CD14-positive monocyte (primary cell): ENCODE measurements around the gene SLC36A2. TPM values are rescaled to one million over a fixed set of nuclear protein-coding genes. Genes with fewer than 3 reads are reported as not detected.

Experiments used
- DNase-seq, 3 donors: peaks; one replicate each; pipeline ENCODE4 v3.0.0-alpha.2; 2011 to 2022
- H2AFZ ChIP-seq: 2 replicates; pipeline ENCODE4 v1.6.0; 2012; ENCODE audit warnings: mild to moderate bottlenecking, low read depth, low read length, inconsistent platforms; ENCODE audit not compliant: insufficient read depth, poor library complexity, severe bottlenecking
- H3K27ac ChIP-seq, 2 donors: 1 replicate in 1 of 2; 2 replicates in 1 of 2; pipeline ENCODE4 v1.5.1; 2012 to 2013; ENCODE audit warnings: low read length in 2 of 2, control low read depth in 1 of 2, inconsistent platforms in 1 of 2, low read depth in 1 of 2, mild to moderate bottlenecking in 1 of 2
- H3K27me3 ChIP-seq, 2 donors: one replicate each; pipeline versions ENCODE4 v1.6.0 to v1.6.1; 2011 to 2013; ENCODE audit warnings: low read length in 2 of 2; ENCODE audit not compliant: control insufficient read depth in 2 of 2, insufficient read depth in 2 of 2
- H3K36me3 ChIP-seq, 2 donors: replicated peaks in 1 of 2; 1 replicate in 1 of 2; 2 replicates in 1 of 2; pipeline versions ENCODE4 v1.5.1 to v1.6.1; 2012 to 2013; ENCODE audit warnings: low read length in 2 of 2, control low read depth in 1 of 2, inconsistent platforms in 1 of 2, mild to moderate bottlenecking in 1 of 2; ENCODE audit not compliant: insufficient read depth in 2 of 2, control insufficient read depth in 1 of 2
- H3K4me1 ChIP-seq, 2 donors: 1 replicate in 1 of 2; 2 replicates in 1 of 2; pipeline versions ENCODE4 v1.5.1 to v1.6.1; 2012 to 2013; ENCODE audit warnings: low read length in 2 of 2, control low read depth in 1 of 2, inconsistent platforms in 1 of 2, mild to moderate bottlenecking in 1 of 2, moderate library complexity in 1 of 2; ENCODE audit not compliant: insufficient read depth in 2 of 2, control insufficient read depth in 1 of 2
- H3K4me2 ChIP-seq: replicated peaks from 2 replicates; pipeline ENCODE3; 2012; ENCODE audit warnings: low read length, moderate library complexity, mild to moderate bottlenecking; ENCODE audit not compliant: poor library complexity, severe bottlenecking; ENCODE audit errors: extremely low read depth
- H3K4me3 ChIP-seq, 3 experiments: fragments of 200-600 bp in 1 of 3; sonication (generic) in 1 of 3; replicated peaks in 1 of 3; 1 replicate in 2 of 3; 2 replicates in 1 of 3; pipeline ENCODE4 v1.5.1; 2011 to 2013; ENCODE audit warnings: low read length in 3 of 3, mild to moderate bottlenecking in 3 of 3, control low read depth in 2 of 3, low read depth in 2 of 3, inconsistent platforms in 1 of 3, moderate library complexity in 1 of 3
- H3K79me2 ChIP-seq: 2 replicates; pipeline ENCODE4 v1.6.0; 2012; ENCODE audit warnings: mild to moderate bottlenecking, control low read depth, inconsistent platforms, low read length, moderate library complexity; ENCODE audit not compliant: insufficient read depth
- H3K9ac ChIP-seq: 2 replicates; pipeline ENCODE4 v1.6.0; 2017; ENCODE audit warnings: low read length, mild to moderate bottlenecking; ENCODE audit not compliant: insufficient read depth, poor library complexity, severe bottlenecking
- H3K9me3 ChIP-seq, 2 donors: replicated peaks in 1 of 2; 1 replicate in 1 of 2; 2 replicates in 1 of 2; pipeline versions ENCODE4 v1.5.1 to v1.6.1; 2012 to 2013; ENCODE audit warnings: low read length in 2 of 2, control low read depth in 1 of 2; ENCODE audit not compliant: control insufficient read depth in 1 of 2, insufficient read depth in 1 of 2
- H4K20me1 ChIP-seq: 2 replicates; pipeline ENCODE4 v1.6.0; 2012; ENCODE audit warnings: mild to moderate bottlenecking, low read length, control low read depth, moderate library complexity; ENCODE audit not compliant: insufficient read depth
- H3K27ac Mint-ChIP-seq, 7 donors: one replicate each; pipeline ENCODE4 v1.8.0; 2020; ENCODE audit warnings: mild to moderate bottlenecking in 7 of 7, mixed read lengths in 7 of 7, moderate library complexity in 6 of 7, inconsistent platforms in 2 of 7
- H3K27me3 Mint-ChIP-seq, 3 donors: one replicate each; pipeline ENCODE4 v1.8.0; 2021 to 2022; ENCODE audit warnings: low read depth in 3 of 3, mild to moderate bottlenecking in 3 of 3, mixed read lengths in 3 of 3, moderate library complexity in 3 of 3, inconsistent platforms in 1 of 3
- H3K36me3 Mint-ChIP-seq, 2 donors: one replicate each; pipeline ENCODE4 v1.8.0; 2020; ENCODE audit warnings: mixed read lengths in 2 of 2, inconsistent platforms in 1 of 2, mild to moderate bottlenecking in 1 of 2
- H3K4me1 Mint-ChIP-seq: one replicate; pipeline ENCODE4 v1.8.0; 2020; ENCODE audit warnings: mild to moderate bottlenecking, mixed read lengths
- H3K4me3 Mint-ChIP-seq, 2 donors: one replicate each; pipeline ENCODE4 v1.8.0; 2020; ENCODE audit warnings: mild to moderate bottlenecking in 2 of 2, mixed read lengths in 2 of 2, moderate library complexity in 1 of 2
- H3K9me3 Mint-ChIP-seq, 7 donors: one replicate each; pipeline ENCODE4 v1.8.0; 2020 to 2022; ENCODE audit warnings: mixed read lengths in 7 of 7, mild to moderate bottlenecking in 6 of 7, moderate library complexity in 6 of 7, inconsistent platforms in 2 of 7
- CTCF ChIP-seq: fragments of 200-600 bp; IDR thresholded peaks from one replicate; pipeline ENCODE4 v1.8.0; 2022; ENCODE audit warnings: antibody characterized with exemption, mild to moderate bottlenecking
- WGBS: methylation state at CpG from one replicate; pipeline ENCODE4 v1.1.5; 2013; ENCODE audit warnings: missing lambda C conversion rate; ENCODE audit not compliant: insufficient coverage; 5-methylcytosine and 5-hydroxymethylcytosine counted together
- intact Hi-C, 2 donors: fragments of 100-400 bp; cut with micrococcal nuclease; formaldehyde crosslinking; loops; one replicate each; pipeline versions ENCODE4 v1.15.0 to v1.15.1; 2023
- polyA plus RNA-seq, 3 donors: library from polyadenylated mRNA; depleted of rRNA in 1 of 3; unstranded in 2 of 3; stranded (reverse) in 1 of 3; fragments of 300-500 nt in 2 of 3; fragments of >200 nt in 1 of 3; fragmentation: Illumina TruSeq in 2 of 3; gene quantifications; 1 replicate in 2 of 3; 2 replicates in 1 of 3; pipeline ENCODE4 v1.2.3, GENCODE V29; 2012 to 2021

SLC36A2 gene
- polyA plus RNA-seq, 3 donors = not detected

DNA sequence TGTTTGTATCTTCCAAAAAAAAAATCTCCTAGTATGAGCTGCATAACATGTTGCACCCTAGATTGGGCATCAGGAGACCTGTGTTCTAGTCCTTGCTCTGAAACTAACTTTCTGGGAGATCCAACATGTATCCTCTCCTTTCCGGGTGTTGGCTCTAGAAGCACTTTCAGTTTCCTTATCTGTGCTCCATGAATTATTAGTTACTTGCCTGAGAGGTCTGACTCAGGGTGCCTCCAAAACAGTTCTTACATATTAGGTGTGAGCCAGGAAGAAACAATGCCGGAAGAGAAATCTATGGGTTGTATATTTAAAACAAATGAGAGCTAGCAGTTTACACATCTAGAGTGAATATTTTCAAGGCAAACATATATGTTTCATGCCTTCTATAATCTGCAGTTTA is 36.7 kb upstream of the SLC36A2 start:
- Histone ChIP-seq H3K4me3 (no peak overlapping the region), H3K4me2 (no peak overlapping the region), H3K9me3 (no peaks in the 10 kb centered on the region), H3K36me3 (no peaks in the 10 kb centered on the region), H3K4me1 (no peaks in the 10 kb centered on the region), H4K20me1 (no peaks in the 10 kb centered on the region), H2AFZ (no peak overlapping the region), H3K9ac (no peak overlapping the region), H3K27me3 (peaks cover 0 to 8% of the 10 kb centered on the region in 2 donors), H3K27ac (no peak overlapping the region), H3K79me2 (no peaks in the 10 kb centered on the region)
- Mint-ChIP-seq H3K4me3 (no peak overlapping the region), H3K9me3 (peaks cover 0 to 17% (median 1%) of the 10 kb centered on the region in 7 donors), H3K27ac (no peak overlapping the region), H3K4me1 (no peaks in the 10 kb centered on the region), H3K27me3 (peaks cover 3 to 18% (median 12%) of the 10 kb centered on the region in 3 donors), H3K36me3 (no peaks in the 10 kb centered on the region)
- WGBS = 80% methylated on average over 1 of the region's 2 CpGs
- DNase-seq = no peak
- intact Hi-C loops = no loop called here
- TF ChIP-seq CTCF = no peak

DNA sequence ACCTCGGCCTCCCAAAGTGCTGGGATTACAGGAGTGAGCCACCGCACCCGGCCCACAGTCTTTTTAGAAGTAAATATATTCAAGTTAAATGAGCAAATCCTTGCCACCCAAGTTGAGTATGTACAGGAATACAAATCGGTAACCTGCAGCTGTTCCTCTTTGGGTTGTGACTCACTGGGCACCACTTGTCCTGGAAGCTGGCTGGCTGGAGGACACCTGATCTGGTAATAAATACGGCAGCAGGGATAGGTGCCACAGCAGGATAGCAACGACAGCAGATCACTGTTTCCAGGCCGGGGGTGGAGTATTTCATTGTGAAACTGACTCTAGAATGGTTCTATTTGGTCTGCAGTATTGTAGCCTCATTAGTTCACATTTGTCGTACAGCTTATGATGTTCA is 35.7 kb upstream of the SLC36A2 start:
- no peak overlapping the region for H3K27ac Mint-ChIP-seq
- H2AFZ ChIP-seq = no peak overlapping the region
- H3K4me1 Mint-ChIP-seq = no peaks in the 10 kb centered on the region
- H3K27me3 ChIP-seq = peaks cover 0 to 8% of the 10 kb centered on the region in 2 donors
- no peak for TF ChIP-seq CTCF
- intact Hi-C loops = no loop called here
- DNase-seq = no peak
- H3K9me3 Mint-ChIP-seq = peaks cover 0 to 11% (median 4%) of the 10 kb centered on the region in 7 donors
- H3K27ac ChIP-seq = no peak overlapping the region
- no peaks in the 10 kb centered on the region for H3K79me2 ChIP-seq
- WGBS = 86% methylated on average over 2 of the region's 8 CpGs
- peaks cover 0 to 6% of the 10 kb centered on the region in 2 donors for H3K9me3 ChIP-seq
- no peak overlapping the region for H3K9ac ChIP-seq
- H3K4me3 ChIP-seq = no peak overlapping the region
- no peaks in the 10 kb centered on the region for H3K4me1 ChIP-seq
- no peaks in the 10 kb centered on the region for H3K36me3 ChIP-seq
- H3K4me3 Mint-ChIP-seq = no peak overlapping the region
- no peaks in the 10 kb centered on the region for H4K20me1 ChIP-seq
- no peaks in the 10 kb centered on the region for H3K36me3 Mint-ChIP-seq
- peaks cover 3 to 12% (median 10%) of the 10 kb centered on the region in 3 donors for H3K27me3 Mint-ChIP-seq
- H3K4me2 ChIP-seq = no peak overlapping the region
